A673 (cell line): ENCODE measurements around the gene CCDC73. TPM values are rescaled to one million over a fixed set of nuclear protein-coding genes. Genes with fewer than 3 reads are reported as not detected.

ENCODE experiments used
- BruUV-seq: library from RNA; stranded (reverse); fragments of 400-500 nt; replicated peaks from 2 replicates; lab custom pipeline; 2021; lab: Mats Ljungman, UMichigan
- CTCF ChIA-PET: fragments of 300-600 bp; sonication (Branson Sonifier 250); formaldehyde crosslinking; loops from one replicate; lab custom pipeline; 2022; ENCODE audit warnings: antibody characterized with exemption; lab: Charles Lee
- POLR2A ChIA-PET: fragments of 300-600 bp; sonication (Branson Sonifier 250); formaldehyde crosslinking; loops from one replicate; lab custom pipeline; 2022; ENCODE audit warnings: antibody characterized with exemption; ENCODE audit not compliant: low non-redundant PET; lab: Charles Lee
- DNase-seq: peaks from one replicate; pipeline ENCODE4 v3.0.0-alpha.2; 2015; ENCODE audit warnings: low spot score
- H3K27ac ChIP-seq: fragments of 200-600 bp; sonication (generic); 2 replicates; pipeline ENCODE4 v1.5.1; 2016; ENCODE audit warnings: mixed run types, low read depth, mild to moderate bottlenecking, mixed read lengths, antibody characterized with exemption, low read length; ENCODE audit not compliant: poor library complexity, severe bottlenecking
- H3K27me3 ChIP-seq: fragments of 200-600 bp; sonication (generic); replicated peaks from 2 replicates; pipeline ENCODE4 v1.6.1; 2017; ENCODE audit warnings: mixed run types, low read depth, mild to moderate bottlenecking, mixed read lengths, antibody characterized with exemption, low read length; ENCODE audit not compliant: insufficient read depth, poor library complexity
- H3K36me3 ChIP-seq: fragments of 200-600 bp; sonication (generic); 2 replicates; pipeline ENCODE4 v1.6.1; 2016; ENCODE audit warnings: mixed run types, mild to moderate bottlenecking, mixed read lengths, antibody characterized with exemption, low read length; ENCODE audit not compliant: insufficient read depth, poor library complexity, severe bottlenecking
- H3K4me1 ChIP-seq: fragments of 200-600 bp; sonication (generic); 2 replicates; pipeline ENCODE4 v1.6.1; 2017; ENCODE audit warnings: mixed run types, mild to moderate bottlenecking, mixed read lengths, antibody characterized with exemption, low read length; ENCODE audit not compliant: insufficient read depth, poor library complexity, severe bottlenecking
- H3K4me3 ChIP-seq: fragments of 200-600 bp; sonication (generic); 2 replicates; pipeline ENCODE4 v1.5.1; 2016; ENCODE audit warnings: low read depth, mixed run types, mild to moderate bottlenecking, mixed read lengths, low read length; ENCODE audit not compliant: poor library complexity, severe bottlenecking
- H3K9me3 ChIP-seq: fragments of 200-600 bp; sonication (generic); 2 replicates; pipeline ENCODE4 v1.6.1; 2016; ENCODE audit warnings: mixed run types, low read depth, mild to moderate bottlenecking, mixed read lengths, antibody characterized with exemption, low read length; ENCODE audit not compliant: poor library complexity, severe bottlenecking
- EZH2 ChIP-seq: fragments of 200-600 bp; sonication (generic); IDR thresholded peaks from 2 replicates; pipeline ENCODE4 v1.6.1; 2017; ENCODE audit warnings: borderline replicate concordance, low read depth, mild to moderate bottlenecking, mixed read lengths, antibody characterized with exemption, low read length; ENCODE audit not compliant: poor library complexity, severe bottlenecking
- intact Hi-C: fragments of 100-400 bp; cut with micrococcal nuclease; formaldehyde crosslinking; loops from one replicate; pipeline ENCODE4 v1.10.0; 2022; ENCODE audit not compliant: unreplicated experiment
- total RNA-seq: library from RNA; stranded (reverse); gene quantifications from 2 replicates; pipeline ENCODE4 v1.2.3, GENCODE V29; 2021
- TF ChIP-seq, protein P1 (sequence below): fragments of 300-800, 200-600 bp; sonication (generic); conservative IDR thresholded peaks from 2 replicates; pipeline ENCODE4 v1.5.1; 2017; ENCODE audit warnings: low read depth, mild to moderate bottlenecking, antibody characterized with exemption, low read length, moderate library complexity, mixed read lengths

The CCDC73 gene
- total RNA-seq, 1 experiment from 2014 or later, result not detected

DNA sequence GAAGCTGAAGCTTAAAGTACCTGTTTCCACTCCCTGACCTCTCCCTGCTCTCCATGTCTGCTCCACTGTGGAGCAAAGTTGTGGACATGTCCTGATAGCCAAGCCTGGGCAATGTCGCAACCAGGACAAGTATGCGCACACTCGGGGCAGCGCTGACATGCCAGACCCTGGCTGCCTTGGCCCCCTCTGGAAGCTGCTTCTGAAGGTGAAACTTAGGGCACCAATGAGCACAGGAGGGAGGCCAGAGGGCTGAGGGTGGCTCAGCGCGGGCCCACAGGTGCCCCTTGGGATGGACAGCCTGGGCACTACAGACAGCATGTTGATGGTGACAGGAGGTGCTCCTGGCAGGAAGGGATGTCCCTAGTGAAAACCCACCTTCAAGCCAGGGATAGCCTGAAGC lies 90.2 kb downstream of the CCDC73 start:
- no TSS peak for BruUV-seq
- DNase-seq, result no peak
- H3K9me3 ChIP-seq, result no peaks in the 10 kb centered on the region
- no peaks in the 10 kb centered on the region for H3K27me3 ChIP-seq
- H3K4me3 ChIP-seq, result no peak overlapping the region
- no peaks in the 10 kb centered on the region for H3K36me3 ChIP-seq
- no peak overlapping the region for H3K27ac ChIP-seq
- intact Hi-C loops, result no loop called here
- CTCF ChIA-PET, result no interaction called here
- no peak for TF ChIP-seq EZH2
- TF ChIP-seq, protein P1, sequence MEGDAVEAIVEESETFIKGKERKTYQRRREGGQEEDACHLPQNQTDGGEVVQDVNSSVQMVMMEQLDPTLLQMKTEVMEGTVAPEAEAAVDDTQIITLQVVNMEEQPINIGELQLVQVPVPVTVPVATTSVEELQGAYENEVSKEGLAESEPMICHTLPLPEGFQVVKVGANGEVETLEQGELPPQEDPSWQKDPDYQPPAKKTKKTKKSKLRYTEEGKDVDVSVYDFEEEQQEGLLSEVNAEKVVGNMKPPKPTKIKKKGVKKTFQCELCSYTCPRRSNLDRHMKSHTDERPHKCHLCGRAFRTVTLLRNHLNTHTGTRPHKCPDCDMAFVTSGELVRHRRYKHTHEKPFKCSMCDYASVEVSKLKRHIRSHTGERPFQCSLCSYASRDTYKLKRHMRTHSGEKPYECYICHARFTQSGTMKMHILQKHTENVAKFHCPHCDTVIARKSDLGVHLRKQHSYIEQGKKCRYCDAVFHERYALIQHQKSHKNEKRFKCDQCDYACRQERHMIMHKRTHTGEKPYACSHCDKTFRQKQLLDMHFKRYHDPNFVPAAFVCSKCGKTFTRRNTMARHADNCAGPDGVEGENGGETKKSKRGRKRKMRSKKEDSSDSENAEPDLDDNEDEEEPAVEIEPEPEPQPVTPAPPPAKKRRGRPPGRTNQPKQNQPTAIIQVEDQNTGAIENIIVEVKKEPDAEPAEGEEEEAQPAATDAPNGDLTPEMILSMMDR, result no peak
- POLR2A ChIA-PET, result no interaction called here
- H3K4me1 ChIP-seq, result no peaks in the 10 kb centered on the region

DNA sequence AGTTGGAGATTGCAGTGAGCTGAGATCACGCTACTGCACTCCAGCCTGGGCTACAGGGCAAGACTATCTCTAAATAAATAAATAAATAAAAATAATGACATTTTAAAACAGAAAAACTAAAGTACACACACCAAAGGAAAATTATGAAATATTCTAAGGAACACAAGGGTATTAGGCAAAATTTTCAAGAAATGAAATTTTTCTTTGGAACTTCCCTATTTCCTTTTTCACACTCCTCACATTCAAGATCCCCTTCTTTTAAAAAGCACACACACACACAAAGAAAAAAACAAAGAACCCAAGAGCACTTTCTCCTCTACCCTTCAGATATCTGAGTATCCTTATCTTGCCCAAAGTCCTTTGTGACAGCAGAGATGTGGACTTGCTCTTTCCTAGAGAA lies 92.8 kb downstream of the CCDC73 start:
- intact Hi-C loops, result no loop called here
- no peaks in the 10 kb centered on the region for H3K36me3 ChIP-seq
- no peaks in the 10 kb centered on the region for H3K27me3 ChIP-seq
- CTCF ChIA-PET, result no interaction called here
- TF ChIP-seq, protein P1, result no peak
- no peak for TF ChIP-seq EZH2
- no TSS peak for BruUV-seq
- DNase-seq, result no peak
- no peaks in the 10 kb centered on the region for H3K4me1 ChIP-seq
- no peaks in the 10 kb centered on the region for H3K9me3 ChIP-seq
- H3K4me3 ChIP-seq, result no peak overlapping the region
- POLR2A ChIA-PET, result no interaction called here
- no peak overlapping the region for H3K27ac ChIP-seq

DNA sequence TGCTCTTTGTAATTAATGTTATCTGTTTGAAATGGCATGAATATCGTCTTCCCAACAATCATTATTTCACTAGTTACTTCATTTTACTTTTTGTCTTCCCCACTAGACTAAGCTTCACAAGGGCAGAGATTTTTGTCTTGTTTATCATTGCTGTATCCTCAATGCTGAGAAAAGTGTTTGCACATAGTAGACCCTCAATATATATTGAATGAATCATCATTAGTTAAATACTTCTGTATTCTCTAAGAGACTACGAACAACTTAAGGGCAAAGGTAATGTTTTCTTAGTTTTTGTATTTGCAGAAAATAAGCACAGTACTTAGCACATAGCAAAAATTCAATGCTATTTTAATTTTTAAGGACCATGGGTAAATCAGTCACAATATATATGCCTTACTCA lies 95.9 kb downstream of the CCDC73 start:
- ChIA-PET CTCF (no interaction called here), POLR2A (no interaction called here)
- no TSS peak for BruUV-seq
- no peak overlapping the region for H3K27ac ChIP-seq
- TF ChIP-seq, protein P1, result no peak
- no peak for TF ChIP-seq EZH2
- H3K27me3 ChIP-seq, result peaks cover 9% of the 10 kb centered on the region
- H3K4me1 ChIP-seq, result no peaks in the 10 kb centered on the region
- intact Hi-C loops, result no loop called here
- H3K36me3 ChIP-seq, result no peaks in the 10 kb centered on the region
- no peak for DNase-seq
- H3K9me3 ChIP-seq, result no peaks in the 10 kb centered on the region
- no peak overlapping the region for H3K4me3 ChIP-seq
